SK-N-SH treated with all-trans-retinoic acid at 6 μM for 48 hours (cell line): Measurements from ENCODE around the gene PKLR.
"Not testable (repeated sequence)": the region's sequence is repeated elsewhere in the genome, so short reads cannot be mapped to it uniquely, and the experiment has no call there.

Experiments used
- ATAC-seq: fragments of 200-7000 bp; cut with Tn5 transposase; 3 replicates; pipeline ENCODE4 v1.9.1; 2020; ENCODE audit warnings: mild to moderate bottlenecking, moderate library complexity
- ARNTL ChIP-seq: fragments of 450-650 bp; formaldehyde crosslinking; IDR thresholded peaks from 2 replicates; pipeline ENCODE4 v1.5.0; 2020; ENCODE audit warnings: low read depth, mild to moderate bottlenecking, moderate library complexity, borderline replicate concordance
- BACH2 ChIP-seq: fragments of 250-450 bp; sonication (Bioruptor Pico); IDR thresholded peaks from 2 replicates; pipeline ENCODE4 v1.9.0; 2021; ENCODE audit warnings: mild to moderate bottlenecking, borderline replicate concordance
- CSDC2 ChIP-seq: fragments of 250-450 bp; sonication (Bioruptor Pico); IDR thresholded peaks from 2 replicates; pipeline ENCODE4 v1.5.0; 2020; ENCODE audit warnings: mild to moderate bottlenecking, moderate library complexity
- ESRRG ChIP-seq: fragments of 250-450 bp; sonication (Bioruptor Pico); IDR thresholded peaks from 2 replicates; pipeline ENCODE4 v1.6.1; 2021; ENCODE audit warnings: mild to moderate bottlenecking
- GLIS3 ChIP-seq: fragments of 250-450 bp; sonication (Bioruptor Pico); IDR thresholded peaks from 2 replicates; pipeline ENCODE4 v1.5.0; 2020; ENCODE audit warnings: mild to moderate bottlenecking, moderate library complexity
- ISL1 ChIP-seq: fragments of 250-450 bp; sonication (Bioruptor Pico); IDR thresholded peaks from 2 replicates; pipeline ENCODE4 v2.1.2; 2022; ENCODE audit warnings: mild to moderate bottlenecking, moderate library complexity
- PPARA ChIP-seq: fragments of 250-450 bp; sonication (Bioruptor Pico); IDR thresholded peaks from 2 replicates; pipeline ENCODE4 v1.5.0; 2020; ENCODE audit warnings: mild to moderate bottlenecking, borderline replicate concordance
- RARB ChIP-seq: fragments of 250-450 bp; sonication (Bioruptor Pico); IDR thresholded peaks from 2 replicates; pipeline ENCODE4 v1.8.0; 2021; ENCODE audit warnings: mild to moderate bottlenecking, moderate library complexity
- SNAI2 ChIP-seq: fragments of 250-450 bp; sonication (Bioruptor Pico); IDR thresholded peaks from 2 replicates; pipeline ENCODE4 v1.5.0; 2020; ENCODE audit warnings: mild to moderate bottlenecking, moderate library complexity
- TCF4 ChIP-seq: fragments of 250-450 bp; sonication (Bioruptor Pico); IDR thresholded peaks from 2 replicates; pipeline ENCODE4 v1.8.0; 2021; ENCODE audit warnings: mild to moderate bottlenecking, moderate library complexity, borderline replicate concordance
- TOX ChIP-seq: fragments of 250-450 bp; sonication (Bioruptor Pico); IDR thresholded peaks from 2 replicates; pipeline ENCODE4 v1.8.0; 2021; ENCODE audit warnings: mild to moderate bottlenecking, moderate library complexity, borderline replicate concordance
- ZC3H10 ChIP-seq: fragments of 250-450 bp; sonication (Bioruptor Pico); IDR thresholded peaks from 2 replicates; pipeline ENCODE4 v1.5.1; 2021; ENCODE audit warnings: mild to moderate bottlenecking, moderate library complexity
- ZFP3 ChIP-seq: fragments of 250-450 bp; sonication (Bioruptor Pico); IDR thresholded peaks from 2 replicates; pipeline ENCODE4 v1.5.0; 2020; ENCODE audit warnings: mild to moderate bottlenecking, moderate library complexity
- ZFP30 ChIP-seq: fragments of 450-650 bp; formaldehyde crosslinking; IDR thresholded peaks from 2 replicates; pipeline ENCODE4 v1.5.0; 2022; ENCODE audit warnings: mild to moderate bottlenecking, moderate library complexity
- ZNF565 ChIP-seq: fragments of 450-650 bp; formaldehyde crosslinking; conservative IDR thresholded peaks from 2 replicates; pipeline ENCODE4 v1.5.0; 2020; ENCODE audit warnings: low read depth, mild to moderate bottlenecking, moderate library complexity
- ZNF70 ChIP-seq: fragments of 450-650 bp; formaldehyde crosslinking; IDR thresholded peaks from 2 replicates; pipeline ENCODE4 v1.5.0; 2020; ENCODE audit warnings: mild to moderate bottlenecking, moderate library complexity
- ZNF8 ChIP-seq: fragments of 450-650 bp; formaldehyde crosslinking; IDR thresholded peaks from 2 replicates; pipeline ENCODE4 v1.5.0; 2020; ENCODE audit warnings: mild to moderate bottlenecking, moderate library complexity
- TF ChIP-seq, protein P1 (sequence below): fragments of 250-450 bp; sonication (Bioruptor Pico); IDR thresholded peaks from 2 replicates; pipeline ENCODE4 v1.8.0; 2020; ENCODE audit warnings: mild to moderate bottlenecking, moderate library complexity, borderline replicate concordance
- TF ChIP-seq, protein P2 (sequence below): fragments of 250-450 bp; sonication (Bioruptor Pico); IDR thresholded peaks from 2 replicates; pipeline ENCODE4 v1.5.0; 2020; ENCODE audit warnings: mild to moderate bottlenecking, moderate library complexity
- TF ChIP-seq, protein P3 (sequence below): fragments of 250-450 bp; sonication (Bioruptor Pico); IDR thresholded peaks from 2 replicates; pipeline ENCODE4 v1.5.1; 2021; ENCODE audit warnings: mild to moderate bottlenecking, moderate library complexity
- TF ChIP-seq, protein P4 (sequence below): fragments of 250-450 bp; sonication (Bioruptor Pico); IDR thresholded peaks from 2 replicates; pipeline ENCODE4 v1.5.1; 2020; ENCODE audit warnings: low read depth, mild to moderate bottlenecking, moderate library complexity
- TF ChIP-seq, protein P5 (sequence below): fragments of 250-450 bp; sonication (Bioruptor Pico); IDR thresholded peaks from 2 replicates; pipeline ENCODE4 v1.8.0; 2021; ENCODE audit warnings: low read depth, mild to moderate bottlenecking, moderate library complexity, borderline replicate concordance

PKLR gene

DNA sequence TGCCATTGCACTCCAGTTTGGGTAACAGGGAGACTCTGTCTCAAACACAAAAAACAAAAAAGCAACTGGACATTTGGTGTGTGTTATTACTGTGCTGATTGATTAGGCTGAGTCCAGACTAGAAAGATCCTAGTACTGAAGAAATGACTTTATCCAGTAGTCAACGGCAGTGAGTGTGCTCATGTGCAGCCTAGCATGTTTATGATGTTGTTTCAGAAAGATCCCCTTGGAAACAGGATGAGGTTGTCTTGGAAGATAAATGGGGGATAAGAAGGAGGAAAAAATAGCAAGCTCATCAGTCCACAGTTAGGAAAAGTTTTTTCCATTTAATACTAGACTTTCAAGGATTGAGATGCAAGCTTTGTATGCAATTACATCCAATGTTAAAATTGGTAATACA lies 33.7 kb upstream of the PKLR start:
- ATAC-seq: no peak
- TF ChIP-seq ZFP3 (CRISPR knock-in tag) (no peak), ISL1 (no peak), BACH2 (CRISPR knock-in tag) (no peak), PPARA (CRISPR knock-in tag) (no peak), ZNF565 (CRISPR knock-in tag) (no peak), ESRRG (no peak), ARNTL (CRISPR knock-in tag) (no peak), SNAI2 (CRISPR knock-in tag) (no peak), ZNF8 (CRISPR knock-in tag) (no peak), RARB (CRISPR knock-in tag) (no peak), ZC3H10 (CRISPR knock-in tag) (no peak), CSDC2 (CRISPR knock-in tag) (no peak), TOX (no peak), GLIS3 (CRISPR knock-in tag) (no peak), TCF4 (CRISPR knock-in tag) (no peak)
- TF ChIP-seq, protein P1, sequence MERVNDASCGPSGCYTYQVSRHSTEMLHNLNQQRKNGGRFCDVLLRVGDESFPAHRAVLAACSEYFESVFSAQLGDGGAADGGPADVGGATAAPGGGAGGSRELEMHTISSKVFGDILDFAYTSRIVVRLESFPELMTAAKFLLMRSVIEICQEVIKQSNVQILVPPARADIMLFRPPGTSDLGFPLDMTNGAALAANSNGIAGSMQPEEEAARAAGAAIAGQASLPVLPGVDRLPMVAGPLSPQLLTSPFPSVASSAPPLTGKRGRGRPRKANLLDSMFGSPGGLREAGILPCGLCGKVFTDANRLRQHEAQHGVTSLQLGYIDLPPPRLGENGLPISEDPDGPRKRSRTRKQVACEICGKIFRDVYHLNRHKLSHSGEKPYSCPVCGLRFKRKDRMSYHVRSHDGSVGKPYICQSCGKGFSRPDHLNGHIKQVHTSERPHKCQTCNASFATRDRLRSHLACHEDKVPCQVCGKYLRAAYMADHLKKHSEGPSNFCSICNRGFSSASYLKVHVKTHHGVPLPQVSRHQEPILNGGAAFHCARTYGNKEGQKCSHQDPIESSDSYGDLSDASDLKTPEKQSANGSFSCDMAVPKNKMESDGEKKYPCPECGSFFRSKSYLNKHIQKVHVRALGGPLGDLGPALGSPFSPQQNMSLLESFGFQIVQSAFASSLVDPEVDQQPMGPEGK (CRISPR knock-in tag): no peak
- TF ChIP-seq, protein P2, sequence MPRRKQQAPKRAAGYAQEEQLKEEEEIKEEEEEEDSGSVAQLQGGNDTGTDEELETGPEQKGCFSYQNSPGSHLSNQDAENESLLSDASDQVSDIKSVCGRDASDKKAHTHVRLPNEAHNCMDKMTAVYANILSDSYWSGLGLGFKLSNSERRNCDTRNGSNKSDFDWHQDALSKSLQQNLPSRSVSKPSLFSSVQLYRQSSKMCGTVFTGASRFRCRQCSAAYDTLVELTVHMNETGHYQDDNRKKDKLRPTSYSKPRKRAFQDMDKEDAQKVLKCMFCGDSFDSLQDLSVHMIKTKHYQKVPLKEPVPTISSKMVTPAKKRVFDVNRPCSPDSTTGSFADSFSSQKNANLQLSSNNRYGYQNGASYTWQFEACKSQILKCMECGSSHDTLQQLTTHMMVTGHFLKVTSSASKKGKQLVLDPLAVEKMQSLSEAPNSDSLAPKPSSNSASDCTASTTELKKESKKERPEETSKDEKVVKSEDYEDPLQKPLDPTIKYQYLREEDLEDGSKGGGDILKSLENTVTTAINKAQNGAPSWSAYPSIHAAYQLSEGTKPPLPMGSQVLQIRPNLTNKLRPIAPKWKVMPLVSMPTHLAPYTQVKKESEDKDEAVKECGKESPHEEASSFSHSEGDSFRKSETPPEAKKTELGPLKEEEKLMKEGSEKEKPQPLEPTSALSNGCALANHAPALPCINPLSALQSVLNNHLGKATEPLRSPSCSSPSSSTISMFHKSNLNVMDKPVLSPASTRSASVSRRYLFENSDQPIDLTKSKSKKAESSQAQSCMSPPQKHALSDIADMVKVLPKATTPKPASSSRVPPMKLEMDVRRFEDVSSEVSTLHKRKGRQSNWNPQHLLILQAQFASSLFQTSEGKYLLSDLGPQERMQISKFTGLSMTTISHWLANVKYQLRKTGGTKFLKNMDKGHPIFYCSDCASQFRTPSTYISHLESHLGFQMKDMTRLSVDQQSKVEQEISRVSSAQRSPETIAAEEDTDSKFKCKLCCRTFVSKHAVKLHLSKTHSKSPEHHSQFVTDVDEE (CRISPR knock-in tag): no peak
- TF ChIP-seq, protein P3, sequence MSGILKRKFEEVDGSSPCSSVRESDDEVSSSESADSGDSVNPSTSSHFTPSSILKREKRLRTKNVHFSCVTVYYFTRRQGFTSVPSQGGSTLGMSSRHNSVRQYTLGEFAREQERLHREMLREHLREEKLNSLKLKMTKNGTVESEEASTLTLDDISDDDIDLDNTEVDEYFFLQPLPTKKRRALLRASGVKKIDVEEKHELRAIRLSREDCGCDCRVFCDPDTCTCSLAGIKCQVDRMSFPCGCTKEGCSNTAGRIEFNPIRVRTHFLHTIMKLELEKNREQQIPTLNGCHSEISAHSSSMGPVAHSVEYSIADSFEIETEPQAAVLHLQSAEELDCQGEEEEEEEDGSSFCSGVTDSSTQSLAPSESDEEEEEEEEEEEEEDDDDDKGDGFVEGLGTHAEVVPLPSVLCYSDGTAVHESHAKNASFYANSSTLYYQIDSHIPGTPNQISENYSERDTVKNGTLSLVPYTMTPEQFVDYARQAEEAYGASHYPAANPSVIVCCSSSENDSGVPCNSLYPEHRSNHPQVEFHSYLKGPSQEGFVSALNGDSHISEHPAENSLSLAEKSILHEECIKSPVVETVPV: no peak

DNA sequence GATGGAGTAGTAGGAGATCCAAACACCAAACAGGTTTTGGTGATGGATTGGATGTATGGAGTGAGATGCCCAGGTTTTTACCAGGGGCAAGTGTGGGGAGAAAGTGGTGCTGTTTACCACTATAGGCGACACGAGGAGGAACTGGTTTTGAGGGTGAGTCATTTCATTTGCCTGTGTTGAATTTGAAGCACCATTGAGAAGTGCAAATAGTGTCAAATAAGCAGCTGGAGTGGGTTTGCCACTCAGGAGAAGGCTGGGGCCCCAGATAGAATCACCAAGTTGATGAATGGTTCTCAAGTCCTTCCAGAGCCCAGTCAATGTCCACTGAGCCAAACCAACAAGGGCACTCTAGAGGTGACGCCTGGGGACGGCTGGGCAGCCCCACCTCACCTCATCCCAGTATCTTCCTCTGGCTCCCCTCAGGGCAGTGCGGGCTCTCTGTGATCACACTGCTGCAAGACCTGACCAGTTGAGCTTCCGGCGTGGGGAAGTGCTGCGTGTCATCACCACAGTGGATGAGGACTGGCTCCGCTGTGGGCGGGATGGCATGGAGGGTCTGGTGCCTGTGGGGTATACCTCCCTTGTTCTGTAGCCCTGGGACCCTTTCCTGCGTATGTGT lies 28.9 kb upstream of the PKLR start:
- no peak for ATAC-seq
- TF ChIP-seq ZNF70 (CRISPR knock-in tag): no peak
- no peak for TF ChIP-seq ZFP30 (CRISPR knock-in tag)

DNA sequence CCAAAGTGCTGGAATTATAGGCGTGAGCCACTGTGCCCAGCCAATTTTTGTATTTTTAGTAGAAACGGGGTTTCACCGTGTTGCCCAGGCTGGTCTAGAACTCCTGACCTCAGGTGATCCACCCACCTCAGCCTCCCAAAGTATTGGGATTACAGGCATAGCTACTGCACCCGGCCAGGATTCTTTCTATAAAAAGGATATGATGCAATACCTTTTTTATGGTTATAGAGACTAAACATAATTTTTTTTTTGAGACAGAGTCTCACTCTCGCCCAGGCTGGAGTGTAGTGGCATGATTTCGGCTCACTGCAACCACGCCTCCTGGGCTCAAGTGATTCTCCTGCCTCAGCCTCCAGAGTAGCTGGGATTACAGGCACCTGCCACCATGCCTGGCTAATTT lies 27.6 kb upstream of the PKLR start:
- ATAC-seq: not testable (repeated sequence)

DNA sequence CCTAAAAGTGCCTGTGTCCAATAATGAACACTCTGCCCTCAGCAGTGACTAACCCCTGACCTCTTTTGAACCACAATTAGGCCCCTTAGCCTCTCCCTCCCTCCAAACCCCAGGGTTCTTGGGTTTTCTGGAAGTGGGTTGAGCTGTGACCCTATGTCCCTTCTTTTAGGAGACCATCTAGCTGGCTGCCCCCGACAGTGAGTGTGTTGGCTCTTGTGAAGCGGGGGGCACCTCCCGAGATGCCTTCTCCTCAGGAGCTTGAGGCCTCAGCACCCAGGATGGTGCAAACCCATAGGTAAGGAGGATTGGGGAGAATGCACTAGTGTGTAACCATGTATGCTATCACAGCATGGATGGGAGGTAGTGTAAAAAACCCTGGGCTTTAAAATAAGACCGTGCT lies 26.7 kb upstream of the PKLR start:
- ATAC-seq: no peak
- no peak for TF ChIP-seq ZNF8 (CRISPR knock-in tag)
- no peak for TF ChIP-seq ZNF70 (CRISPR knock-in tag)
- TF ChIP-seq, protein P4, sequence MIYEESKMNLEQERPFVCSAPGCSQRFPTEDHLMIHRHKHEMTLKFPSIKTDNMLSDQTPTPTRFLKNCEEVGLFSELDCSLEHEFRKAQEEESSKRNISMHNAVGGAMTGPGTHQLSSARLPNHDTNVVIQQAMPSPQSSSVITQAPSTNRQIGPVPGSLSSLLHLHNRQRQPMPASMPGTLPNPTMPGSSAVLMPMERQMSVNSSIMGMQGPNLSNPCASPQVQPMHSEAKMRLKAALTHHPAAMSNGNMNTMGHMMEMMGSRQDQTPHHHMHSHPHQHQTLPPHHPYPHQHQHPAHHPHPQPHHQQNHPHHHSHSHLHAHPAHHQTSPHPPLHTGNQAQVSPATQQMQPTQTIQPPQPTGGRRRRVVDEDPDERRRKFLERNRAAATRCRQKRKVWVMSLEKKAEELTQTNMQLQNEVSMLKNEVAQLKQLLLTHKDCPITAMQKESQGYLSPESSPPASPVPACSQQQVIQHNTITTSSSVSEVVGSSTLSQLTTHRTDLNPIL (CRISPR knock-in tag): no peak
- no peak for TF ChIP-seq ZFP30 (CRISPR knock-in tag)
- no peak for TF ChIP-seq ESRRG
- TF ChIP-seq ARNTL (CRISPR knock-in tag): no peak
- no peak for TF ChIP-seq CSDC2 (CRISPR knock-in tag)
- no peak for TF ChIP-seq PPARA (CRISPR knock-in tag)
- TF ChIP-seq, protein P1 (CRISPR knock-in tag): no peak
- TF ChIP-seq, protein P5, sequence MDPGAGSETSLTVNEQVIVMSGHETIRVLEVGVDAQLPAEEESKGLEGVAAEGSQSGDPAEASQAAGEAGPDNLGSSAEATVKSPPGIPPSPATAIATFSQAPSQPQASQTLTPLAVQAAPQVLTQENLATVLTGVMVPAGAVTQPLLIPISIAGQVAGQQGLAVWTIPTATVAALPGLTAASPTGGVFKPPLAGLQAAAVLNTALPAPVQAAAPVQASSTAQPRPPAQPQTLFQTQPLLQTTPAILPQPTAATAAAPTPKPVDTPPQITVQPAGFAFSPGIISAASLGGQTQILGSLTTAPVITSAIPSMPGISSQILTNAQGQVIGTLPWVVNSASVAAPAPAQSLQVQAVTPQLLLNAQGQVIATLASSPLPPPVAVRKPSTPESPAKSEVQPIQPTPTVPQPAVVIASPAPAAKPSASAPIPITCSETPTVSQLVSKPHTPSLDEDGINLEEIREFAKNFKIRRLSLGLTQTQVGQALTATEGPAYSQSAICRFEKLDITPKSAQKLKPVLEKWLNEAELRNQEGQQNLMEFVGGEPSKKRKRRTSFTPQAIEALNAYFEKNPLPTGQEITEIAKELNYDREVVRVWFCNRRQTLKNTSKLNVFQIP (CRISPR knock-in tag): no peak
- no peak for TF ChIP-seq ISL1
- no peak for TF ChIP-seq ZNF565 (CRISPR knock-in tag)
- TF ChIP-seq RARB (CRISPR knock-in tag): no peak
- TF ChIP-seq, protein P2 (CRISPR knock-in tag): no peak
- TF ChIP-seq TCF4 (CRISPR knock-in tag): no peak
